Ectodermal cell (in vitro differentiated cells): ENCODE data around the gene MB21D2.
A peak's percentile ranks its signal among the peaks of the same experiment; 100 is the strongest.

Experiments used
- H3K27ac ChIP-seq: 2 replicates; pipeline ENCODE4 v1.7.0; 2013; ENCODE audit warnings: mild to moderate bottlenecking, low read depth, low read length; ENCODE audit not compliant: insufficient read depth, poor library complexity, severe bottlenecking
- H3K27me3 ChIP-seq: 2 replicates; pipeline ENCODE4 v1.7.0; 2013; ENCODE audit warnings: mild to moderate bottlenecking, low read length; ENCODE audit not compliant: insufficient read depth, control insufficient read depth, poor library complexity, severe bottlenecking
- H3K36me3 ChIP-seq: one replicate; pipeline ENCODE4 v1.7.0; 2013; ENCODE audit warnings: low read length; ENCODE audit not compliant: control insufficient read depth, insufficient read depth
- H3K4me1 ChIP-seq: one replicate; pipeline ENCODE4 v1.7.0; 2013; ENCODE audit warnings: low read length; ENCODE audit not compliant: control insufficient read depth, insufficient read depth
- H3K4me3 ChIP-seq: 2 replicates; pipeline ENCODE4 v1.7.0; 2013; ENCODE audit warnings: low read depth, low read length, control low read depth; ENCODE audit not compliant: insufficient read depth
- H3K9me3 ChIP-seq: 2 replicates; pipeline ENCODE4 v1.7.0; 2013; ENCODE audit warnings: mild to moderate bottlenecking, low read length, moderate library complexity; ENCODE audit not compliant: control insufficient read depth
- WGBS, 2 experiments: methylation state at CpG; one replicate each; pipeline ENCODE4 v1.1.7; 2013; ENCODE audit warnings: missing lambda C conversion rate in 2 of 2; 5-methylcytosine and 5-hydroxymethylcytosine counted together

MB21D2 gene

DNA sequence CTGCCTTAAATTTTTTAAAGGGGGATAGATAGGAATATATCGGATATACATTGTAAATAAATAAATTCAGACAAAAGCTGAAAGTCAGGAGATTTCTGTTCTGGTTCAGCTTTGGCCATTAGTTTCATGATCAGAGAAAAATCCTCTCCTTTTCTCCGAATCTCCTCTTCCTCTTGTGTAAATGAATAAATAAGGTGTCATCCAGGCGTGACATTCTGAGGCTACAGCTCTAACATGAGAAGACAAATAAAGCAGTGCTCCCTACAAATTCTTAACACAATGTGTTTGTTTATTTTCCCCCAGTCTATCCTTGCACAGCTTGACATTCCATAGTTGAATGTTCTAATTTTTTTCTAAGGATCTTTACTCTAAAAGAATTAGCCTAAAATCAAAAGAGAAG lies 9.4 kb upstream of the MB21D2 start:
- H3K4me1 ChIP-seq = peaks cover 4% of the 10 kb centered on the region
- H3K27ac ChIP-seq = no peak overlapping the region
- no peaks in the 10 kb centered on the region for H3K36me3 ChIP-seq
- no peaks in the 10 kb centered on the region for H3K9me3 ChIP-seq
- no peak overlapping the region for H3K4me3 ChIP-seq
- 83 to 93% methylated on average over 1 to 3 of the region's 3 CpGs for WGBS, 2 experiments
- no peaks in the 10 kb centered on the region for H3K27me3 ChIP-seq

DNA sequence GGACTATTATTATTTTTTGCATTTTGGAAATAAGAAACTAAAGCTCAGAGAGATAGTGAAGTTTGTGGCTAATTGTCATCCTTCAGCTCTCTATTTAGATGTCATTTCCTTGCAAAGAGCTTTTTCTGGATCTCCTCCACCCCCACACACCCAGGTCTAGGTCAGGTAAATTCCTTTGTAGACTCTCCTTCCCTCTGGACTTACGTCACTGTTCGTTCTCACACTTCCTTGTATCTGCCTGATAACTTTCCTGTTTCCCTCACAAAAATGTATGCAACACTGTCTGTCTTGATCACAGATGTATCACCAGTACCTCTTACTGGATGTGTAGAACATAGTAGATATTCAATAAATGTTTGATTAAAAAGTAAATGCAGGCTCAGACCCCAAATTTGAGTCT lies 6.1 kb upstream of the MB21D2 start:
- Histone ChIP-seq H3K4me3 (no peak overlapping the region), H3K36me3 (no peaks in the 10 kb centered on the region), H3K27me3 (peaks cover 6% of the 10 kb centered on the region), H3K4me1 (peaks cover 4% of the 10 kb centered on the region), H3K27ac (no peak overlapping the region), H3K9me3 (no peaks in the 10 kb centered on the region)
- WGBS, 2 experiments = 86 to 92% methylated on average over 2 of the region's 2 CpGs

GRCh38 chr3:192921793-192922192 lies 4.1 kb upstream of the MB21D2 start:
- Histone ChIP-seq H3K36me3 (no peaks in the 10 kb centered on the region), H3K4me1 (no peaks in the 10 kb centered on the region), H3K4me3 (no peak overlapping the region), H3K27me3 (peaks cover 13% of the 10 kb centered on the region), H3K27ac (no peak overlapping the region), H3K9me3 (no peaks in the 10 kb centered on the region)

- Histone ChIP-seq H3K27ac (no peak overlapping the region), H3K4me3 (no peak overlapping the region), H3K4me1 (peaks cover 5% of the 10 kb centered on the region), H3K27me3 (peaks cover 27% of the 10 kb centered on the region), H3K36me3 (no peaks in the 10 kb centered on the region), H3K9me3 (no peaks in the 10 kb centered on the region)
- WGBS, 2 experiments = 92 to 99% methylated on average over 3 of the region's 3 CpGs
These were observed 2.8 kb upstream of the MB21D2 start for GRCh38 chr3:192920411-192920810.

- Histone ChIP-seq H3K36me3 (no peaks in the 10 kb centered on the region), H3K27me3 (peaks cover 28% of the 10 kb centered on the region), H3K27ac (no peak overlapping the region), H3K9me3 (no peaks in the 10 kb centered on the region), H3K4me3 (no peak overlapping the region), H3K4me1 (peaks cover 5% of the 10 kb centered on the region)
- 82 to 96% methylated on average over 8 to 9 of the region's 10 CpGs for WGBS, 2 experiments
These were observed 2.2 kb upstream of the MB21D2 start for GRCh38 chr3:192919901-192920300.

GRCh38 chr3:192918275-192918588 lies 576 bp upstream of the MB21D2 start:
- 2% methylated on average over 8 to 13 of the region's 13 CpGs for WGBS, 2 experiments
- H3K27ac ChIP-seq = no peak overlapping the region
- H3K36me3 ChIP-seq = no peaks in the 10 kb centered on the region
- H3K4me3 ChIP-seq = peak overlapping the region; percentile 86
- no peaks in the 10 kb centered on the region for H3K9me3 ChIP-seq
- peaks cover 28% of the 10 kb centered on the region for H3K27me3 ChIP-seq
- peaks cover 5% of the 10 kb centered on the region for H3K4me1 ChIP-seq

DNA sequence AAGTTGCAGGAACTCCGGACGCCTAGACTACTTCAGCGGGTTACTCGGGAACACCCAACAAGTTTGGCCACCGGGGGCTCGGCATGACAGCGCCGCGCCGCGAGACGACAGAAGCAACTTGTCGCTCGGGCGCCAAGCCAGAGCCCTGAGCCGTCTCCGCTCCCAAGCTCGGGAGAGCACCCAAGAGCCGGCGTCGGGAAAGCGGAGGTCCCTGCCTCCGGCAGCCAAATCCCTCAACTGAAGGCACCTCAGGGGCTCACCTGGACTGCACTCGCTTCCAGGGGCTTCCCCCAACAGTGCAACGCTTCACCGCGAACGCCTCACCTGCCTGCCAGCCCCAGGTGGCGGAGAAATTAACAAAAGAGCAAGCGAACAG lies 640 bp downstream of the MB21D2 start:
- Histone ChIP-seq H3K4me1 (peaks cover 5% of the 10 kb centered on the region), H3K4me3 (peak overlapping the region; percentile 86), H3K27ac (peak overlapping the region; percentile 8), H3K9me3 (no peaks in the 10 kb centered on the region), H3K36me3 (no peaks in the 10 kb centered on the region), H3K27me3 (peaks cover 28% of the 10 kb centered on the region)
- WGBS, 2 experiments = 0% methylated on average over 30 of the region's 30 CpGs

GRCh38 chr3:192916371-192917027 lies 1.2 kb downstream of the MB21D2 start:
- Histone ChIP-seq H3K36me3 (no peaks in the 10 kb centered on the region), H3K27ac (no peak overlapping the region), H3K4me3 (peak overlapping the region; percentile 86), H3K27me3 (peaks cover 28% of the 10 kb centered on the region), H3K9me3 (no peaks in the 10 kb centered on the region), H3K4me1 (peaks cover 5% of the 10 kb centered on the region)
- WGBS, 2 experiments = 0% methylated on average over 35 of the region's 35 CpGs

DNA sequence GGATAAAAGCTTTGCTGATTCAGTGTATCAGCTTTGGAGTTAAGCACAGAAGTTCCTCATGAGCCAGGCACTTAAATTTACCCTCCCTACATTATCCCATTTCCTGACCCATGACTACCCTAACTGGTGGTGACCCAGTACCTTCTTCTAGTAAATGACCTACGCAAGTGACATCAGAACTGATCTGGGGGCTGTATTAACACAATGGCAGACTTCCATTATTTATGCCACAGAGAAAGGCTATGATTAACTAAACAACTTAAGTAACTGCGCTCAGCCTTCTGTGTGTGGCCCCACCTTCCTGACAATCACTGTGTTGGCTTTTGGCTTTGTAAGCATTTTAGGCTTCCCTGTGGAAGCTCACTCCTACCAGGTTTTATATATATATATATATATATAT lies 1.9 kb downstream of the MB21D2 start:
- peaks cover 5% of the 10 kb centered on the region for H3K4me1 ChIP-seq
- no peaks in the 10 kb centered on the region for H3K36me3 ChIP-seq
- no peaks in the 10 kb centered on the region for H3K9me3 ChIP-seq
- H3K4me3 ChIP-seq = peak overlapping the region; percentile 86
- 15 to 21% methylated on average over 2 of the region's 2 CpGs for WGBS, 2 experiments
- peaks cover 28% of the 10 kb centered on the region for H3K27me3 ChIP-seq
- no peak overlapping the region for H3K27ac ChIP-seq

- Histone ChIP-seq H3K27me3 (peaks cover 28% of the 10 kb centered on the region), H3K4me3 (no peak overlapping the region), H3K4me1 (peaks cover 5% of the 10 kb centered on the region), H3K27ac (no peak overlapping the region), H3K9me3 (no peaks in the 10 kb centered on the region), H3K36me3 (no peaks in the 10 kb centered on the region)
- 3 to 5% methylated on average over 3 of the region's 3 CpGs for WGBS, 2 experiments
These were observed 2.4 kb downstream of the MB21D2 start for GRCh38 chr3:192915304-192915703.

GRCh38 chr3:192914848-192915247 lies 2.8 kb downstream of the MB21D2 start:
- no peaks in the 10 kb centered on the region for H3K9me3 ChIP-seq
- no peak overlapping the region for H3K27ac ChIP-seq
- H3K36me3 ChIP-seq = no peaks in the 10 kb centered on the region
- H3K4me1 ChIP-seq = peaks cover 5% of the 10 kb centered on the region
- H3K27me3 ChIP-seq = peaks cover 28% of the 10 kb centered on the region
- H3K4me3 ChIP-seq = no peak overlapping the region
- WGBS, 2 experiments = 23 to 29% methylated on average over 2 of the region's 2 CpGs
